Hepatocyte (in vitro differentiated cells): ENCODE results near the gene TBC1D5. TPM values are rescaled to one million over a fixed set of nuclear protein-coding genes. Genes with fewer than 3 reads are reported as not detected.
"Not testable (repeated sequence)": the region's sequence is repeated elsewhere in the genome, so short reads cannot be mapped to it uniquely, and the experiment has no call there.

Source experiments
- DNase-seq: peaks from one replicate; pipeline ENCODE4 v3.0.0-alpha.2; 2016; ENCODE audit warnings: low spot score
- H2AFZ ChIP-seq: fragments of 200-600 bp; sonication (generic); 2 replicates; pipeline ENCODE4 v1.6.0; 2016; ENCODE audit warnings: antibody characterized with exemption, mild to moderate bottlenecking
- H3K27ac ChIP-seq: fragments of 200-600 bp; sonication (generic); 2 replicates; pipeline ENCODE4 v1.5.1; 2016; ENCODE audit warnings: mild to moderate bottlenecking
- H3K27me3 ChIP-seq: fragments of 200-600 bp; sonication (generic); 2 replicates; pipeline ENCODE4 v1.6.1; 2016
- H3K36me3 ChIP-seq: fragments of 200-600 bp; sonication (generic); replicated peaks from 2 replicates; pipeline ENCODE4 v1.5.1; 2016; ENCODE audit warnings: low read depth; ENCODE audit not compliant: insufficient read depth
- H3K4me1 ChIP-seq: fragments of 200-600 bp; sonication (generic); 2 replicates; pipeline ENCODE4 v1.5.1; 2016; ENCODE audit warnings: mild to moderate bottlenecking, moderate library complexity; ENCODE audit not compliant: insufficient read depth
- H3K4me2 ChIP-seq: fragments of 200-600 bp; sonication (generic); 2 replicates; pipeline ENCODE4 v1.6.0; 2016
- H3K4me3 ChIP-seq: fragments of 200-600 bp; sonication (generic); 2 replicates; pipeline ENCODE4 v1.5.1; 2016; ENCODE audit warnings: mild to moderate bottlenecking
- H3K79me2 ChIP-seq: fragments of 200-600 bp; sonication (generic); 2 replicates; pipeline ENCODE4 v1.6.0; 2017; ENCODE audit warnings: mild to moderate bottlenecking
- H3K9me2 ChIP-seq: fragments of 200-600 bp; sonication (generic); replicated peaks from 2 replicates; pipeline ENCODE4 v1.6.0; 2017; ENCODE audit warnings: mild to moderate bottlenecking; ENCODE audit not compliant: insufficient read depth
- H3K9me3 ChIP-seq: fragments of 200-600 bp; sonication (generic); 2 replicates; pipeline ENCODE4 v1.5.1; 2016; ENCODE audit warnings: low read depth, mild to moderate bottlenecking
- H4K20me1 ChIP-seq: fragments of 200-600 bp; sonication (generic); 2 replicates; pipeline ENCODE4 v1.6.0; 2016; ENCODE audit warnings: mild to moderate bottlenecking; ENCODE audit not compliant: insufficient read depth, poor library complexity, severe bottlenecking
- EZH2 ChIP-seq: fragments of 200-600 bp; sonication (generic); IDR thresholded peaks from 2 replicates; pipeline ENCODE4 v1.6.1; 2016; ENCODE audit warnings: antibody characterized with exemption, mild to moderate bottlenecking, borderline replicate concordance
- EZH2phosphoT487 ChIP-seq: fragments of 200-600 bp; sonication (generic); IDR thresholded peaks from one replicate; pipeline ENCODE4 v1.6.1; 2018; ENCODE audit warnings: antibody characterized with exemption, mild to moderate bottlenecking, low read depth, moderate library complexity; ENCODE audit not compliant: unreplicated experiment, severe bottlenecking
- WGBS: methylation state at CpG from one replicate; pipeline ENCODE4 v1.1.6; 2016; ENCODE audit warnings: low lambda C conversion rate; ENCODE audit errors: missing lambda C conversion rate; 5-methylcytosine and 5-hydroxymethylcytosine counted together
- polyA plus RNA-seq: library from polyadenylated mRNA; unstranded; fragments of >200 nt; fragmentation: Nextera tagmentation; extraction: Ambion mirVana; gene quantifications from 2 replicates; pipeline ENCODE4 v1.2.1, GENCODE V29; 2016
- total RNA-seq: library from RNA; depleted of rRNA; stranded (reverse); fragments of >200 nt; gene quantifications from 2 replicates; pipeline ENCODE4 v1.2.3, GENCODE V29; 2014
- TF ChIP-seq, protein P1 (sequence below): fragments of 200-600 bp; sonication (generic); IDR thresholded peaks from 2 replicates; pipeline ENCODE4 v1.5.1; 2016; ENCODE audit warnings: antibody characterized with exemption, mild to moderate bottlenecking; ENCODE audit not compliant: poor library complexity

The TBC1D5 gene
- total and polyA plus RNA-seq, 2 experiments from 2014 or later = 17.0 to 64.2 TPM

DNA sequence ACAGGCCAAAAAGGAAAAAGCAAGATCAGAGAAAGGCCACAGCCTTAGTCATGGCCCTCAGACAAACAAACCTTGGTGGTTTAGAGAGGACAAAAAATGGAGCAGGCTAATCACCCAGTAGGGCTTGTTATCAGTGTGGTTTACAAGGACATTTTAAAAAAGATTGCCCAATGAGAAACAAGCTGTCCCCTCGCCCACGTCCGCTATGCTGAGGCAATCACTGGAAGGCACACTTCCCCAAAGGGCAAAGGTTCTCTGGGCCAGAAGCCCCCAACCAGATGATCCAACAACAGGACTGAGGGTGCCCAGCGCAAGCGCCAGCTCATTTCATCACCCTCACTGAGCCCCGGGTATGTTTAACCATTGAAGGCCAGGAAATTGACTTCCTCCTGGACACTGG lies 34.9 kb upstream of the TBC1D5 start:
- H3K4me3 ChIP-seq, DNase-seq, H3K79me2 ChIP-seq, H3K9me3 ChIP-seq, H3K4me2 ChIP-seq, H2AFZ ChIP-seq, H3K4me1 ChIP-seq, H3K9me2 ChIP-seq, H3K36me3 ChIP-seq, H4K20me1 ChIP-seq, H3K27ac ChIP-seq, H3K27me3 ChIP-seq: not testable (repeated sequence)
- WGBS = 81% methylated on average over 6 of the region's 6 CpGs

DNA sequence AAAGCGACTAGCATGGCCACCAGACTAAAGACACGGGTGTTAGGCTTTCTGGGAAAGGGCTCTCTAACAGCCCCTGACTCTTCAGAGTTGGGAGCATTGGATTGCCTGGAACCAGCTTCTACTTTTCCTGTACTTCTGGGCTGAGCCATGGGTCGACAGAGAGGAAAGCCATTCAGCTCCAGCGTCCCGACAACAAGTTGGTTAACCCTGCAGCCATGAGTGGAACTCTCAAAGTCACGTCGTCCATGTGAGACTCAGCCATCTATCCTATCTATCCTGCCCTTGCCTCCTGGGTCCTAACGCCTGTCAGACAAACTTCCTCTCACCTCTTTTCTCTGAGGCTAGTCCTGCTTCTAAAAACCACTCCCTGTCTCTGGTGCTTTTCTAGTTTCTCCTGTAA lies 32.6 kb upstream of the TBC1D5 start:
- Histone ChIP-seq H3K36me3 (no peaks in the 10 kb centered on the region), H3K27ac (no peak overlapping the region), H3K4me3 (no peak overlapping the region), H3K9me3 (no peaks in the 10 kb centered on the region), H3K4me2 (no peak overlapping the region), H3K9me2 (no peaks in the 10 kb centered on the region), H2AFZ (no peak overlapping the region), H3K79me2 (no peaks in the 10 kb centered on the region), H4K20me1 (no peaks in the 10 kb centered on the region), H3K27me3 (no peaks in the 10 kb centered on the region), H3K4me1 (no peaks in the 10 kb centered on the region)
- no peak for DNase-seq
- 84% methylated on average over 8 of the region's 8 CpGs for WGBS
- TF ChIP-seq EZH2phosphoT487 (no peak), EZH2 (no peak)
- TF ChIP-seq, protein P1, sequence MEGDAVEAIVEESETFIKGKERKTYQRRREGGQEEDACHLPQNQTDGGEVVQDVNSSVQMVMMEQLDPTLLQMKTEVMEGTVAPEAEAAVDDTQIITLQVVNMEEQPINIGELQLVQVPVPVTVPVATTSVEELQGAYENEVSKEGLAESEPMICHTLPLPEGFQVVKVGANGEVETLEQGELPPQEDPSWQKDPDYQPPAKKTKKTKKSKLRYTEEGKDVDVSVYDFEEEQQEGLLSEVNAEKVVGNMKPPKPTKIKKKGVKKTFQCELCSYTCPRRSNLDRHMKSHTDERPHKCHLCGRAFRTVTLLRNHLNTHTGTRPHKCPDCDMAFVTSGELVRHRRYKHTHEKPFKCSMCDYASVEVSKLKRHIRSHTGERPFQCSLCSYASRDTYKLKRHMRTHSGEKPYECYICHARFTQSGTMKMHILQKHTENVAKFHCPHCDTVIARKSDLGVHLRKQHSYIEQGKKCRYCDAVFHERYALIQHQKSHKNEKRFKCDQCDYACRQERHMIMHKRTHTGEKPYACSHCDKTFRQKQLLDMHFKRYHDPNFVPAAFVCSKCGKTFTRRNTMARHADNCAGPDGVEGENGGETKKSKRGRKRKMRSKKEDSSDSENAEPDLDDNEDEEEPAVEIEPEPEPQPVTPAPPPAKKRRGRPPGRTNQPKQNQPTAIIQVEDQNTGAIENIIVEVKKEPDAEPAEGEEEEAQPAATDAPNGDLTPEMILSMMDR = no peak

DNA sequence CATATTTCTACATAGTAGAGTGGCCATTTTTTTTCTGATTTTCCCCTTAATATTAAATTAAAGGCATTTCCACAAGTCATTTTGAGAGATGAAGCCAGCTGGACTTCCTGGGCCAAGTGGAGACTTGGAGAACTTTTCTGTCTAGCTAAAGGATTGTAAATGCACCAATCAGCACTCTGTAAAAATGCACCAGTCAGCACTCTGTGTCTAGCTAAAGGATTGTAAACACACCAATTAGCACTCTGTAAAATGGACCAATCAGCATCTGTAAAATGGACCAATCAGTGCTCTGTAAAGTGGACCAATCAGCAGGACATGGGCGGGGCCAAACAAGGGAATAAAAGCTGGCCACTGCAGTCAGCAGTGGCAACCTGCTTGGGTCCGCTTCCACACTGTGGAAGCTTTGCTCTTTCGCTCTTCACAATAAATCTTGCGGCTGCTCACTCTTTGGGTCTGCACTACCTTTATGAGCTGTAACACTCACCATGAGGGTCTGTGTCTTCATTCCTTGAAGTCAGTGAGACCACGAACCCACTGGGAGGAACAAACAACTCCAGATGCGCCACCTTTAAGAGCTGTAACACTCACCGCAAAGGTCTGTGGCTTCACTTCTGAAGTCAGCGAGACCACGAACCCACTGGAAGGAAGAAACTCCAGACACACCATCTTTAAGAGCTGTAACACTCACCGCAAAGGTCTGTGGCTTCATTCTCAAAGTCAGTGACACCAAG lies 31.9 kb upstream of the TBC1D5 start:
- DNase-seq, H3K36me3 ChIP-seq, H3K4me1 ChIP-seq, H3K27me3 ChIP-seq, H3K9me3 ChIP-seq, H3K9me2 ChIP-seq, H2AFZ ChIP-seq, H3K4me2 ChIP-seq, H4K20me1 ChIP-seq, H3K27ac ChIP-seq, H3K4me3 ChIP-seq, H3K79me2 ChIP-seq: not testable (repeated sequence)
- 95% methylated on average over 10 of the region's 10 CpGs for WGBS

DNA sequence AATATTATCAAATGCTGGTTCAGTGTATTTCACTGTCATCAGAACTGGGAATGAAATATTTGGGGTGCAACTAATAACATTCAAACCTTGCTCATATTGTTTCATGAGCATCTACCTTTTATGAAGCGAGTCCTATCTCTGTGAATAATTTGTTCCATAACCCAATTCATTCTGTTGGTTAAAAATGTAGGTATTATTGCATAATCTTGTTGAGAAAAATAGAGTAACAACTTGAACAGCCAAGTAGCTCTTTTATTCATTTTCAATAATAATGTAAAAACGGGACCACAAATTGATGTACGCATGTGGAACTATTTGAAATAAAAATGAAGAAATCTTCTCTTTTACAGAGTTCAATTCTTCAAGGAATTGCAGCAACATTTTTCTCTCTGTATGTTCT lies 30.1 kb upstream of the TBC1D5 start:
- no peak overlapping the region for H3K4me2 ChIP-seq
- H3K79me2 ChIP-seq = no peaks in the 10 kb centered on the region
- H3K4me3 ChIP-seq = no peak overlapping the region
- TF ChIP-seq EZH2phosphoT487 (no peak), EZH2 (no peak)
- TF ChIP-seq, protein P1 = no peak
- no peaks in the 10 kb centered on the region for H4K20me1 ChIP-seq
- H2AFZ ChIP-seq = no peak overlapping the region
- H3K27ac ChIP-seq = no peak overlapping the region
- no peaks in the 10 kb centered on the region for H3K4me1 ChIP-seq
- DNase-seq = no peak
- H3K9me2 ChIP-seq = no peaks in the 10 kb centered on the region
- H3K27me3 ChIP-seq = no peaks in the 10 kb centered on the region
- H3K9me3 ChIP-seq = no peaks in the 10 kb centered on the region
- no peaks in the 10 kb centered on the region for H3K36me3 ChIP-seq
- WGBS = 95% methylated on average over 3 of the region's 3 CpGs
